B cell (primary cell): Measurements from ENCODE around the gene ADSS1. TPM values are rescaled to one million over a fixed set of nuclear protein-coding genes. Genes with fewer than 3 reads are reported as not detected.

Experiments used
- ATAC-seq: fragments of 200-7000 bp; cut with Tn5 transposase; one replicate; pipeline ENCODE4 v1.10.0; 2021; ENCODE audit warnings: low read depth, mild to moderate bottlenecking, moderate number of reproducible peaks, moderate library complexity
- CTCF ChIA-PET: fragments of 350-600 bp; sonication (Branson Sonifier 250); formaldehyde crosslinking; loops from one replicate; lab custom pipeline; 2021; ENCODE audit warnings: antibody characterized with exemption, inconsistent platforms; lab: Charles Lee
- POLR2A ChIA-PET: fragments of 350-600 bp; sonication (Branson Sonifier 250); formaldehyde crosslinking; loops from one replicate; lab custom pipeline; 2021; ENCODE audit warnings: antibody characterized with exemption; lab: Charles Lee
- DNase-seq: peaks from one replicate; pipeline ENCODE4 v3.0.0; 2013
- H2AFZ ChIP-seq: 2 replicates; pipeline ENCODE4 v1.6.1; 2012; ENCODE audit warnings: mild to moderate bottlenecking, low read depth, low read length; ENCODE audit not compliant: insufficient read depth, poor library complexity, severe bottlenecking
- H3K27ac ChIP-seq, 2 donors: 1 replicate in 1 of 2; 2 replicates in 1 of 2; pipeline ENCODE4 v1.5.1; 2012 to 2013; ENCODE audit warnings: low read length in 2 of 2, mild to moderate bottlenecking in 2 of 2, moderate library complexity in 1 of 2
- H3K27me3 ChIP-seq, 4 experiments: fragments of 200-600 bp in 1 of 4; sonication (generic) in 1 of 4; replicated peaks in 1 of 4; 1 replicate in 2 of 4; 2 replicates in 2 of 4; pipeline versions ENCODE4 v1.6.1 to v1.7.0; 2013 to 2016; ENCODE audit warnings: low read length in 3 of 4, mild to moderate bottlenecking in 2 of 4, mixed read lengths in 1 of 4, moderate library complexity in 1 of 4; ENCODE audit not compliant: insufficient read depth in 4 of 4, control insufficient read depth in 3 of 4; ENCODE audit errors: control extremely low read depth in 1 of 4
- H3K36me3 ChIP-seq, 2 experiments: replicated peaks in 1 of 2; 1 replicate in 1 of 2; 2 replicates in 1 of 2; pipeline versions ENCODE4 v1.6.1 to v1.7.1; 2013; ENCODE audit warnings: low read length in 1 of 2; ENCODE audit not compliant: insufficient read depth in 2 of 2, control insufficient read depth in 1 of 2; ENCODE audit errors: control extremely low read depth in 1 of 2, extremely low read depth in 1 of 2
- H3K4me1 ChIP-seq, 2 donors: fragments of 200-600 bp in 1 of 2; sonication (generic) in 1 of 2; 1 replicate in 1 of 2; 2 replicates in 1 of 2; pipeline versions ENCODE4 v1.5.1 to v1.6.1; 2013 to 2017; ENCODE audit warnings: low read length in 2 of 2; ENCODE audit not compliant: control insufficient read depth in 2 of 2, insufficient read depth in 2 of 2
- H3K4me2 ChIP-seq: replicated peaks from 2 replicates; pipeline ENCODE3; 2012; ENCODE audit warnings: mild to moderate bottlenecking, low read depth, low read length; ENCODE audit not compliant: poor library complexity, severe bottlenecking
- H3K4me3 ChIP-seq, 5 experiments: fragments of 200-600 bp in 1 of 5; sonication (generic) in 1 of 5; 1 replicate in 3 of 5; 2 replicates in 2 of 5; pipeline versions ENCODE4 v1.5.1 to v1.7.0; 2011 to 2016; ENCODE audit warnings: low read length in 4 of 5, mild to moderate bottlenecking in 4 of 5, low read depth in 2 of 5, control low read depth in 1 of 5, moderate library complexity in 1 of 5; ENCODE audit not compliant: insufficient read depth in 1 of 5; ENCODE audit errors: control extremely low read depth in 1 of 5, extremely low read depth in 1 of 5
- H3K79me2 ChIP-seq: fragments of 200-600 bp; sonication (generic); one replicate; pipeline ENCODE4 v1.6.0; 2016; ENCODE audit warnings: low read length; ENCODE audit not compliant: control insufficient read depth, insufficient read depth
- H3K9ac ChIP-seq: fragments of 200-600 bp; sonication (generic); 2 replicates; pipeline ENCODE4 v1.6.1; 2017; ENCODE audit warnings: mild to moderate bottlenecking, low read length, moderate library complexity
- H3K9me3 ChIP-seq, 3 donors: one replicate each; pipeline versions ENCODE4 v1.6.1 to v1.7.1; 2013; ENCODE audit warnings: low read length in 2 of 3; ENCODE audit not compliant: control insufficient read depth in 2 of 3, insufficient read depth in 1 of 3; ENCODE audit errors: control extremely low read depth in 1 of 3
- H4K20me1 ChIP-seq: 2 replicates; pipeline ENCODE4 v1.6.0; 2012; ENCODE audit warnings: mild to moderate bottlenecking, low read length; ENCODE audit not compliant: insufficient read depth, control insufficient read depth, poor library complexity, severe bottlenecking
- H3K27ac Mint-ChIP-seq: one replicate; pipeline ENCODE4 v1.8.0; 2021; ENCODE audit warnings: mixed read lengths
- H3K27me3 Mint-ChIP-seq: one replicate; pipeline ENCODE4 v1.8.0; 2021; ENCODE audit warnings: mixed read lengths
- H3K4me1 Mint-ChIP-seq: one replicate; pipeline ENCODE4 v1.8.0; 2021; ENCODE audit warnings: mixed read lengths
- H3K4me3 Mint-ChIP-seq: one replicate; pipeline ENCODE4 v1.8.0; 2021; ENCODE audit warnings: mixed read lengths
- H3K9me3 Mint-ChIP-seq: one replicate; pipeline ENCODE4 v1.8.0; 2022; ENCODE audit warnings: mixed read lengths; ENCODE audit not compliant: insufficient read depth
- CTCF ChIP-seq: fragments of 200-600 bp; IDR thresholded peaks from one replicate; pipeline ENCODE4 v1.8.0; 2022; ENCODE audit warnings: antibody characterized with exemption, mild to moderate bottlenecking
- EZH2 ChIP-seq: IDR thresholded peaks from 2 replicates; pipeline ENCODE4 v1.6.1; 2012; ENCODE audit warnings: borderline replicate concordance, low read depth, mild to moderate bottlenecking, moderate library complexity, low read length; ENCODE audit not compliant: insufficient read depth, poor library complexity, severe bottlenecking
- WGBS: methylation state at CpG from one replicate; pipeline ENCODE4 v1.1.5; 2013; ENCODE audit warnings: missing lambda C conversion rate; ENCODE audit not compliant: insufficient coverage; 5-methylcytosine and 5-hydroxymethylcytosine counted together
- intact Hi-C: fragments of 100-400 bp; cut with micrococcal nuclease; formaldehyde crosslinking; loops from one replicate; pipeline ENCODE4 v1.10.0; 2022
- polyA plus RNA-seq: library from polyadenylated mRNA; depleted of rRNA; stranded (reverse); fragments of >200 nt; gene quantifications from 2 replicates; pipeline ENCODE4 v1.2.3, GENCODE V29; 2012
- total RNA-seq, 2 donors: library from RNA; stranded (reverse); fragments of 120-200 nt in 1 of 2; gene quantifications; 1 replicate in 1 of 2; 2 replicates in 1 of 2; pipeline versions ENCODE4 v1.2.3 to v1.2.4, GENCODE V29; 2013 to 2022

The ADSS1 gene
- total and polyA plus RNA-seq, 2 donors (not counting 1 experiment from before 2014, with no cell fraction given) = 0.33 to 1.7 TPM

- H2AFZ ChIP-seq = no peak overlapping the region
- peaks cover 0 to 4% of the 10 kb centered on the region in 2 donors for H3K4me1 ChIP-seq
- ChIA-PET CTCF (no interaction called here), POLR2A (interaction anchor here (0.6 kb wide), 1 partner anchor 82 kb away, joined by 4 read pairs; no protein-coding TSS in a partner anchor)
- peaks cover 21% of the 10 kb centered on the region for H3K79me2 ChIP-seq
- Mint-ChIP-seq H3K27me3 (no peaks in the 10 kb centered on the region), H3K4me1 (no peaks in the 10 kb centered on the region), H3K9me3 (no peaks in the 10 kb centered on the region), H3K27ac (no peak overlapping the region), H3K4me3 (no peak overlapping the region)
- H3K9ac ChIP-seq = no peak overlapping the region
- TF ChIP-seq CTCF (no peak), EZH2 (no peak)
- DNase-seq (no peak), ATAC-seq (no peak)
- no peak overlapping the region for H3K4me2 ChIP-seq
- H3K9me3 ChIP-seq = peaks cover 0 to under 1% (median 0%) of the 10 kb centered on the region in 3 donors
- intact Hi-C loops = no loop called here
- H4K20me1 ChIP-seq = peaks cover 72% of the 10 kb centered on the region
- H3K27me3 ChIP-seq = no peaks in the 10 kb centered on the region
- peaks cover 0 to 8% of the 10 kb centered on the region in 2 experiments for H3K36me3 ChIP-seq
- WGBS = 93% methylated on average over 16 of the region's 20 CpGs
- no peak overlapping the region for H3K4me3 ChIP-seq
- no peak overlapping the region for H3K27ac ChIP-seq
Measured at GRCh38 chr14:104781271-104782077, 57.4 kb downstream of the ADSS1 start.

DNA sequence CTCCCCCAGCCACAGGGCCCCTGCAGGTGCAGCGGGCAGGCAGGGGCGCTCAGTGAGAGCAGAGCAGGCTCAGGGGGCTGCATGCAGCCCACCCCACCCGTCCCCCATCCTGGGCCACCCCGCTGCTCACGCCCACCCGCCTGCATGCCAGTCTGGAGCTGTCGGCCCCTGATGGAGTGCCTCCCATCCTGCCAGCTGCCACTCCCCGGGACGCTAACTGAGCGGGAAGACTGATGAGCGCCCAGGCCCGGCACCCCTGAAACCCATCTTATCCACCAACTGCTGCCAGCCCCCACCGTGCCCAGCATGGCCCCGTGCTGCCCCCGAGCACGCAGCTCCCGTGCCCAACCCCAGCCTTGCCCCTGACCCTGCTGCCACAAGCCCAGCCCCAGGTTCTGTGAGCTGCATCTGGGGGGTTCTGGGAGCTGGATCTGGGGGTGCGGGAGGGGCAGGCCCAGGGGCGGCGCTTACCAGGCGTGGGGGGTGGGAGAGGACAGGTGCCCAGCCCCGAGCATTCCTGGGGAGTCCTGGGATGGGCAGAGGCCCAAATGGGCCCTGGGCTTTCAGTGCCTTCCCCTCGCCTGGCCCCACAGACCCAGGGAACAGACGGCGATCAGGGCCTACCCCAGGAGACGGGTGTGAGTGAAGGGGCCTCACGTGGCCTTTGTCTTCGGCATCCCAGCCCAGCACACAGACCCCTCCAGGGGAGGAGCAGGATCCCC, 58.2 kb downstream of the ADSS1 start:
- Mint-ChIP-seq H3K9me3 (no peaks in the 10 kb centered on the region), H3K27me3 (no peaks in the 10 kb centered on the region), H3K27ac (no peak overlapping the region), H3K4me3 (no peak overlapping the region), H3K4me1 (no peaks in the 10 kb centered on the region)
- CTCF ChIA-PET = no interaction called here
- H3K27me3 ChIP-seq = no peaks in the 10 kb centered on the region
- H3K4me3 ChIP-seq = no peak overlapping the region
- H4K20me1 ChIP-seq = peaks cover 77% of the 10 kb centered on the region
- no peaks in the 10 kb centered on the region for H3K9me3 ChIP-seq
- POLR2A ChIA-PET = no interaction called here
- 97% methylated on average over 26 of the region's 28 CpGs for WGBS
- peaks cover 28% of the 10 kb centered on the region for H3K79me2 ChIP-seq
- peaks cover 0 to 8% of the 10 kb centered on the region in 2 experiments for H3K36me3 ChIP-seq
- DNase-seq (no peak), ATAC-seq (no peak)
- H3K4me2 ChIP-seq = no peak overlapping the region
- no peak overlapping the region for H2AFZ ChIP-seq
- no peak overlapping the region for H3K9ac ChIP-seq
- H3K4me1 ChIP-seq = peaks cover 0 to 8% of the 10 kb centered on the region in 2 donors
- intact Hi-C loops = no loop called here
- TF ChIP-seq CTCF (no peak), EZH2 (no peak)
- no peak overlapping the region for H3K27ac ChIP-seq
